WERI-Rb-1 (cell line): Measurements from ENCODE around the gene TOMM7.
A peak's percentile ranks its signal among the peaks of the same experiment; 100 is the strongest.

ENCODE experiments used
- DNase-seq: peaks from one replicate; pipeline ENCODE4 v3.0.0-alpha.2; 2020
- H3K27ac ChIP-seq: fragments of 250-450 bp; sonication (Bioruptor Pico); 2 replicates; pipeline ENCODE4 v1.5.1; 2020; ENCODE audit warnings: mild to moderate bottlenecking, moderate library complexity
- H3K27me3 ChIP-seq: fragments of 250-450 bp; sonication (Bioruptor Pico); 2 replicates; pipeline ENCODE4 v1.5.1; 2021; ENCODE audit warnings: mild to moderate bottlenecking, low read depth, moderate library complexity; ENCODE audit not compliant: insufficient read depth, severe bottlenecking
- H3K36me3 ChIP-seq: fragments of 250-450 bp; sonication (Bioruptor Pico); 2 replicates; pipeline ENCODE4 v1.5.1; 2020; ENCODE audit warnings: mild to moderate bottlenecking, moderate library complexity
- H3K4me3 ChIP-seq: 2 replicates; pipeline ENCODE4 v1.5.1; 2011; ENCODE audit warnings: low read depth, mild to moderate bottlenecking, control low read depth, low read length
- H3K9me3 ChIP-seq: fragments of 250-450 bp; sonication (Bioruptor Pico); 2 replicates; pipeline ENCODE4 v1.5.1; 2021; ENCODE audit warnings: mild to moderate bottlenecking, moderate library complexity; ENCODE audit not compliant: severe bottlenecking
- CTCF ChIP-seq: IDR thresholded peaks from 2 replicates; pipeline ENCODE4 v1.5.1; 2011; ENCODE audit warnings: low read depth, mild to moderate bottlenecking, control low read depth, inconsistent platforms, low read length

The TOMM7 gene

GRCh38 chr7:22861576-22861975, 38.9 kb upstream of the TOMM7 start:
- Histone ChIP-seq H3K9me3 (no peaks in the 10 kb centered on the region), H3K36me3 (no peaks in the 10 kb centered on the region), H3K4me3 (no peak overlapping the region), H3K27me3 (no peaks in the 10 kb centered on the region), H3K27ac (no peak overlapping the region)
- no peak for DNase-seq
- no peak for TF ChIP-seq CTCF

- peak; percentile 66 for TF ChIP-seq CTCF
- Histone ChIP-seq H3K4me3 (no peak overlapping the region), H3K27ac (peak overlapping the region; percentile 55), H3K27me3 (no peaks in the 10 kb centered on the region), H3K36me3 (no peaks in the 10 kb centered on the region), H3K9me3 (no peaks in the 10 kb centered on the region)
- peak; percentile 64 for DNase-seq
Measured at GRCh38 chr7:22860784-22861482, 38.3 kb upstream of the TOMM7 start.

- H3K27ac ChIP-seq: peak overlapping the region; percentile 55
- H3K9me3 ChIP-seq: no peaks in the 10 kb centered on the region
- TF ChIP-seq CTCF: no peak
- no peaks in the 10 kb centered on the region for H3K36me3 ChIP-seq
- no peak overlapping the region for H3K4me3 ChIP-seq
- H3K27me3 ChIP-seq: no peaks in the 10 kb centered on the region
- DNase-seq: peak; percentile 46
Measured at GRCh38 chr7:22860337-22860736, 37.7 kb upstream of the TOMM7 start.

- no peak for DNase-seq
- peaks cover 1% of the 10 kb centered on the region for H3K9me3 ChIP-seq
- H3K36me3 ChIP-seq: no peaks in the 10 kb centered on the region
- TF ChIP-seq CTCF: no peak
- H3K27ac ChIP-seq: peak overlapping the region; percentile 55
- H3K27me3 ChIP-seq: no peaks in the 10 kb centered on the region
- H3K4me3 ChIP-seq: no peak overlapping the region
Measured at GRCh38 chr7:22859641-22860290, 37.1 kb upstream of the TOMM7 start.

- H3K27ac ChIP-seq: no peak overlapping the region
- H3K9me3 ChIP-seq: peaks cover 2% of the 10 kb centered on the region
- TF ChIP-seq CTCF: no peak
- no peak overlapping the region for H3K4me3 ChIP-seq
- no peaks in the 10 kb centered on the region for H3K36me3 ChIP-seq
- no peaks in the 10 kb centered on the region for H3K27me3 ChIP-seq
- no peak for DNase-seq
Measured at GRCh38 chr7:22858640-22859561, 36.3 kb upstream of the TOMM7 start.
